Measurements from ENCODE around the gene HOXA5.

DNA sequence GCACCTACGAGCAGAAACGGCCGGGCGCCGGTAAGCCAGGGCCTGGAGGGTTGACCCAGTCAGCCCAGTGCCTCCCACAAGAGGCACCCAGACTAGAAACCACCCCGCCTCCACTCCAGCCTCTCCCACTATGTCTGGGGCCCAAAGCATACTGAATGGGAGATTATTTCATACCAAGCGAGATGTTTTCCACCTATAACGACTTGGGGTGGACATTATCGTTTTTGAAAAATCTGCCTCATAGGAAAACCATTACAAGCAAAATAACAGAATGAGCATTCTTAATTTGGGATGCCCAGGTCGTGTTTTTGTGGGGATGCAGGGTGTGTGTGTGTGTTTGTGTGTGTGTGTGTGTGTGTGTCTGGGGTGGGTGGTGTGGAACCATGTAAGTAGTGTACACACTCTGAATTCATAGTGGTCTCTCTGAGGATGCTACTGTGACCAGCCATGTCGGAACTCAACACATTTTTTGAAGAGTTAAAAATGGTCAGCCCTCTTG lies 2.5 kb upstream of the HOXA5 start:
- TF ChIP-seq, protein P1, sequence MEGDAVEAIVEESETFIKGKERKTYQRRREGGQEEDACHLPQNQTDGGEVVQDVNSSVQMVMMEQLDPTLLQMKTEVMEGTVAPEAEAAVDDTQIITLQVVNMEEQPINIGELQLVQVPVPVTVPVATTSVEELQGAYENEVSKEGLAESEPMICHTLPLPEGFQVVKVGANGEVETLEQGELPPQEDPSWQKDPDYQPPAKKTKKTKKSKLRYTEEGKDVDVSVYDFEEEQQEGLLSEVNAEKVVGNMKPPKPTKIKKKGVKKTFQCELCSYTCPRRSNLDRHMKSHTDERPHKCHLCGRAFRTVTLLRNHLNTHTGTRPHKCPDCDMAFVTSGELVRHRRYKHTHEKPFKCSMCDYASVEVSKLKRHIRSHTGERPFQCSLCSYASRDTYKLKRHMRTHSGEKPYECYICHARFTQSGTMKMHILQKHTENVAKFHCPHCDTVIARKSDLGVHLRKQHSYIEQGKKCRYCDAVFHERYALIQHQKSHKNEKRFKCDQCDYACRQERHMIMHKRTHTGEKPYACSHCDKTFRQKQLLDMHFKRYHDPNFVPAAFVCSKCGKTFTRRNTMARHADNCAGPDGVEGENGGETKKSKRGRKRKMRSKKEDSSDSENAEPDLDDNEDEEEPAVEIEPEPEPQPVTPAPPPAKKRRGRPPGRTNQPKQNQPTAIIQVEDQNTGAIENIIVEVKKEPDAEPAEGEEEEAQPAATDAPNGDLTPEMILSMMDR (conservative IDR thresholded peaks at IDR 0.05 in 1 of 2, IDR thresholded peaks at IDR 0.05 in 1 of 2; ENCODE audit: low read depth in 1 of 2, low read length in 2 of 2) = no peak
- TF ChIP-seq EZH2 (IDR thresholded peaks at IDR 0.05; ENCODE audit: low read length, missing control alignments) = no peak

Measured in fibroblast of lung (primary cell).